HepG2 (cell line): ENCODE results near the gene TLR4. TPM values are rescaled to one million over a fixed set of nuclear protein-coding genes. Genes with fewer than 3 reads are reported as not detected.

Experiments used
- ATAC-seq: fragments of 200-7000 bp; cut with Tn5 transposase; 3 replicates; pipeline ENCODE4 v1.9.1; 2020; ENCODE audit warnings: mild to moderate bottlenecking, moderate library complexity
- BruUV-seq: library from RNA; stranded (reverse); fragments of 400-500 nt; replicated peaks from 2 replicates; lab custom pipeline; 2021; lab: Mats Ljungman, UMichigan
- CTCF ChIA-PET: fragments of 300-600 bp; formaldehyde crosslinking; extraction: SDS; loops from one replicate; lab custom pipeline; 2021; ENCODE audit warnings: low total read pairs, inconsistent platforms, low intra/inter-chr PET ratio; lab: Yijun Ruan, JAX
- POLR2A ChIA-PET: fragments of 350-600 bp; sonication (Branson Sonifier 250); formaldehyde crosslinking; loops from one replicate; lab custom pipeline; 2020; ENCODE audit warnings: antibody characterized with exemption, inconsistent platforms; lab: Yijun Ruan, JAX
- DNase-seq: peaks from one replicate; pipeline ENCODE4 v3.0.0-alpha.2; 2015; ENCODE audit warnings: low spot score
- FAIRE-seq: peaks from 3 replicates; lab custom pipeline; 2011; peaks lifted over from hg19 to GRCh38; lab: Jason Lieb, UNC
- H2AFZ ChIP-seq: one replicate; pipeline ENCODE4 v1.6.1; 2011; ENCODE audit warnings: low read length, inconsistent platforms
- H3K27ac ChIP-seq: fragments of 300-600 bp; 3 replicates; pipeline ENCODE4 v1.8.0; 2011; ENCODE audit warnings: mixed run types, mild to moderate bottlenecking, mixed read lengths, low read length, inconsistent platforms; ENCODE audit not compliant: insufficient read depth; ENCODE audit errors: extremely low read length
- H3K27me3 ChIP-seq, 2 experiments: fragments of 200-600 bp in 1 of 2; 2 replicates in 1 of 2; 3 replicates in 1 of 2; pipeline versions ENCODE4 v1.6.0 to v1.8.0; 2011; ENCODE audit warnings: low read length in 2 of 2, mild to moderate bottlenecking in 2 of 2, moderate library complexity in 2 of 2, inconsistent platforms in 1 of 2; ENCODE audit not compliant: insufficient read depth in 2 of 2, control insufficient read depth in 1 of 2
- H3K36me3 ChIP-seq, 2 experiments: fragments of 200-600 bp in 1 of 2; replicated peaks in 1 of 2; 2 replicates in 1 of 2; 3 replicates in 1 of 2; pipeline versions ENCODE4 v1.5.1 to v1.8.0; 2011; ENCODE audit warnings: low read length in 2 of 2, inconsistent platforms in 1 of 2; ENCODE audit not compliant: insufficient read depth in 2 of 2, control insufficient read depth in 1 of 2
- H3K4me1 ChIP-seq: 2 replicates; pipeline ENCODE4 v1.5.1; 2012; ENCODE audit warnings: low read length, inconsistent platforms; ENCODE audit not compliant: insufficient read depth
- H3K4me2 ChIP-seq: 2 replicates; pipeline ENCODE4 v1.6.0; 2011; ENCODE audit warnings: low read depth, low read length, inconsistent platforms
- H3K4me3 ChIP-seq, 3 experiments: fragments of 200-600 bp in 1 of 3; sonication (generic), shearing (Covaris generic) in 1 of 3; replicated peaks in 1 of 3; 2 replicates each; pipeline ENCODE4 v1.5.1; 2011 to 2016; ENCODE audit warnings: low read length in 3 of 3, inconsistent platforms in 2 of 3, low read depth in 2 of 3, mild to moderate bottlenecking in 2 of 3, control low read depth in 1 of 3, mixed read lengths in 1 of 3; ENCODE audit not compliant: insufficient read depth in 1 of 3
- H3K79me2 ChIP-seq: one replicate; pipeline ENCODE4 v1.6.1; 2011; ENCODE audit warnings: low read length, inconsistent platforms; ENCODE audit not compliant: insufficient read depth
- H3K9ac ChIP-seq: 2 replicates; pipeline ENCODE4 v1.6.0; 2011; ENCODE audit warnings: mild to moderate bottlenecking, low read depth, low read length, inconsistent platforms; ENCODE audit not compliant: insufficient read depth
- H3K9me3 ChIP-seq: 2 replicates; pipeline ENCODE4 v1.5.1; 2012; ENCODE audit warnings: mild to moderate bottlenecking, low read length
- H4K20me1 ChIP-seq: 2 replicates; pipeline ENCODE4 v1.6.0; 2011; ENCODE audit warnings: inconsistent platforms, mild to moderate bottlenecking, low read length, moderate library complexity; ENCODE audit not compliant: insufficient read depth
- CENPX ChIP-seq: sonication (generic); formaldehyde crosslinking; IDR thresholded peaks from 2 replicates; pipeline ENCODE4 v1.9.0; 2021; ENCODE audit warnings: mild to moderate bottlenecking, missing genetic modification reagents, moderate library complexity
- GPN1 ChIP-seq: sonication (generic); formaldehyde crosslinking; IDR thresholded peaks from 2 replicates; pipeline ENCODE4 v1.5.1; 2020; ENCODE audit warnings: missing genetic modification reagents, borderline replicate concordance
- KMT2A ChIP-seq: sonication (generic); formaldehyde crosslinking; IDR thresholded peaks from 2 replicates; pipeline ENCODE4 v1.4.0; 2020; ENCODE audit warnings: missing genetic modification reagents
- NBN ChIP-seq: fragments of 450-650 bp; conservative IDR thresholded peaks from 2 replicates; pipeline ENCODE4 v1.6.1; 2017
- NFIB ChIP-seq: sonication (generic); formaldehyde crosslinking; IDR thresholded peaks from 2 replicates; pipeline ENCODE4 v1.9.0; 2021; ENCODE audit warnings: missing genetic modification reagents, mild to moderate bottlenecking, borderline replicate concordance
- PAXIP1 ChIP-seq: sonication (generic); formaldehyde crosslinking; conservative IDR thresholded peaks from 2 replicates; pipeline ENCODE4 v1.4.0; 2020; ENCODE audit warnings: mild to moderate bottlenecking, missing genetic modification reagents, moderate library complexity
- POGZ ChIP-seq: sonication (generic); formaldehyde crosslinking; IDR thresholded peaks from 2 replicates; pipeline ENCODE4 v1.4.0; 2020; ENCODE audit warnings: mild to moderate bottlenecking, missing genetic modification reagents
- SALL1 ChIP-seq: sonication (generic); formaldehyde crosslinking; IDR thresholded peaks from 2 replicates; pipeline ENCODE4 v1.8.0; 2022; ENCODE audit warnings: mild to moderate bottlenecking, missing genetic modification reagents
- ZBTB20 ChIP-seq: sonication (generic); formaldehyde crosslinking; IDR thresholded peaks from 2 replicates; pipeline ENCODE4 v1.8.1; 2023; ENCODE audit warnings: missing genetic modification reagents, low read depth, mild to moderate bottlenecking, borderline replicate concordance
- ZNF557 ChIP-seq: sonication (generic); formaldehyde crosslinking; IDR thresholded peaks from 2 replicates; pipeline ENCODE4 v1.4.0; 2020; ENCODE audit warnings: missing genetic modification reagents
- WGBS: methylation state at CpG from one replicate; pipeline ENCODE4 v1.1.6; 2017; ENCODE audit warnings: low lambda C conversion rate; 5-methylcytosine and 5-hydroxymethylcytosine counted together
- in situ Hi-C: cut with HindIII; loops from 2 replicates; pipeline ENCODE4 v1.10.0; 2017; ENCODE audit warnings: low pct_unique_long_range_greater_than_20kb; ENCODE audit not compliant: extremely low pct_ligation_motif_present
- intact Hi-C: fragments of 100-400 bp; cut with micrococcal nuclease; formaldehyde crosslinking; loops from one replicate; pipeline ENCODE4 v1.10.0; 2022; ENCODE audit not compliant: unreplicated experiment
- polyA plus RNA-seq, 8 experiments: library from polyadenylated mRNA; depleted of rRNA in 3 of 8; stranded (reverse) in 7 of 8; unstranded in 1 of 8; fragments of >200 nt; fragmentation: Illumina TruSeq in 4 of 8; extraction: Trizol in 4 of 8; gene quantifications; 2 replicates each; pipeline versions ENCODE4 v1.2.1 to v1.2.3, GENCODE V29; 2011 to 2016; ENCODE audit warnings: low read depth in 4 of 8, missing spikeins in 1 of 8, mixed read lengths in 1 of 8; ENCODE audit not compliant: insufficient read depth in 1 of 8
- total RNA-seq, 5 experiments: library from RNA; depleted of rRNA; stranded (reverse); fragments of >200 nt; fragmentation: Illumina TruSeq; extraction: Trizol; gene quantifications; 2 replicates each; pipeline ENCODE4 v1.2.3, GENCODE V29; 2016; ENCODE audit warnings: low read depth in 1 of 5
- TF ChIP-seq, protein P1 (sequence below): IDR thresholded peaks from 2 replicates; pipeline ENCODE4 v1.6.1; 2016; ENCODE audit warnings: low read depth, control low read depth
- TF ChIP-seq, protein P2 (sequence below): sonication (generic); formaldehyde crosslinking; IDR thresholded peaks from 2 replicates; pipeline ENCODE4 v1.4.0; 2020; ENCODE audit warnings: mild to moderate bottlenecking, missing genetic modification reagents
- TF ChIP-seq, protein P3 (sequence below): sonication (generic); formaldehyde crosslinking; IDR thresholded peaks from 2 replicates; pipeline ENCODE4 v1.4.0; 2020; ENCODE audit warnings: missing genetic modification reagents, borderline replicate concordance
- TF ChIP-seq, protein P4 (sequence below): IDR thresholded peaks from 2 replicates; pipeline ENCODE4 v1.6.1; 2016; ENCODE audit warnings: missing biosample characterization, missing genetic modification reagents, low read depth

The TLR4 gene
- total and polyA plus RNA-seq, 2 of the 13 experiments (the other 11 are each of a cell fraction or from before 2014, with no cell fraction given), result 0.07 to 0.22 TPM

DNA sequence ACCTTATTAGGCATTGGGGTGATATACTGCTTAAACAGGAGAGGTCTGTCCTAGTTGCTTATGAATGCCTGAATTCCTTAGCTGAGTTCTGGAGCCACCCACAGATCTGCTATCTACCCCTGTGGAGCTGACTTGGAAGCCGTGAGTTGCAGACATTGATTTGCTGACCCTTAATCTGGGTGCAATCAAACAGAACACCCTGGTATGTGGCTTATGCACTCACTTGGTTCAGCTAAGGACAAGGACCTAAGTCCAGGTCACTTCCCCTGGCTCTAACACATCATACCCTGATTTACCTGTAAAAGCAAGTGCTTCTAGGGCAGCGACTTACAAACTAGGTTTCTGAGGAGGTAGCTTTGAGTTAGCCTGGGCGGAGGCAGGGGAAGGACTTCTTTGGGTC lies 41.6 kb upstream of the TLR4 start:
- TF ChIP-seq SALL1 (CRISPR knock-in tag), result no peak
- no peak for TF ChIP-seq NBN
- no peak for TF ChIP-seq GPN1 (CRISPR knock-in tag)
- TF ChIP-seq KMT2A (CRISPR knock-in tag), result no peak
- TF ChIP-seq, protein P1, sequence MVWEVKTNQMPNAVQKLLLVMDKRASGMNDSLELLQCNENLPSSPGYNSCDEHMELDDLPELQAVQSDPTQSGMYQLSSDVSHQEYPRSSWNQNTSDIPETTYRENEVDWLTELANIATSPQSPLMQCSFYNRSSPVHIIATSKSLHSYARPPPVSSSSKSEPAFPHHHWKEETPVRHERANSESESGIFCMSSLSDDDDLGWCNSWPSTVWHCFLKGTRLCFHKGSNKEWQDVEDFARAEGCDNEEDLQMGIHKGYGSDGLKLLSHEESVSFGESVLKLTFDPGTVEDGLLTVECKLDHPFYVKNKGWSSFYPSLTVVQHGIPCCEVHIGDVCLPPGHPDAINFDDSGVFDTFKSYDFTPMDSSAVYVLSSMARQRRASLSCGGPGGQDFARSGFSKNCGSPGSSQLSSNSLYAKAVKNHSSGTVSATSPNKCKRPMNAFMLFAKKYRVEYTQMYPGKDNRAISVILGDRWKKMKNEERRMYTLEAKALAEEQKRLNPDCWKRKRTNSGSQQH (CRISPR knock-in tag), result no peak
- TF ChIP-seq, protein P2, sequence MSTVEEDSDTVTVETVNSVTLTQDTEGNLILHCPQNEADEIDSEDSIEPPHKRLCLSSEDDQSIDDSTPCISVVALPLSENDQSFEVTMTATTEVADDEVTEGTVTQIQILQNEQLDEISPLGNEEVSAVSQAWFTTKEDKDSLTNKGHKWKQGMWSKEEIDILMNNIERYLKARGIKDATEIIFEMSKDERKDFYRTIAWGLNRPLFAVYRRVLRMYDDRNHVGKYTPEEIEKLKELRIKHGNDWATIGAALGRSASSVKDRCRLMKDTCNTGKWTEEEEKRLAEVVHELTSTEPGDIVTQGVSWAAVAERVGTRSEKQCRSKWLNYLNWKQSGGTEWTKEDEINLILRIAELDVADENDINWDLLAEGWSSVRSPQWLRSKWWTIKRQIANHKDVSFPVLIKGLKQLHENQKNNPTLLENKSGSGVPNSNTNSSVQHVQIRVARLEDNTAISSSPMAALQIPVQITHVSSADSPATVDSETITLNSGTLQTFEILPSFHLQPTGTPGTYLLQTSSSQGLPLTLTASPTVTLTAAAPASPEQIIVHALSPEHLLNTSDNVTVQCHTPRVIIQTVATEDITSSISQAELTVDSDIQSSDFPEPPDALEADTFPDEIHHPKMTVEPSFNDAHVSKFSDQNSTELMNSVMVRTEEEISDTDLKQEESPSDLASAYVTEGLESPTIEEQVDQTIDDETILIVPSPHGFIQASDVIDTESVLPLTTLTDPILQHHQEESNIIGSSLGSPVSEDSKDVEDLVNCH (CRISPR knock-in tag), result no peak
- no peak for TF ChIP-seq POGZ
- TF ChIP-seq, protein P3, sequence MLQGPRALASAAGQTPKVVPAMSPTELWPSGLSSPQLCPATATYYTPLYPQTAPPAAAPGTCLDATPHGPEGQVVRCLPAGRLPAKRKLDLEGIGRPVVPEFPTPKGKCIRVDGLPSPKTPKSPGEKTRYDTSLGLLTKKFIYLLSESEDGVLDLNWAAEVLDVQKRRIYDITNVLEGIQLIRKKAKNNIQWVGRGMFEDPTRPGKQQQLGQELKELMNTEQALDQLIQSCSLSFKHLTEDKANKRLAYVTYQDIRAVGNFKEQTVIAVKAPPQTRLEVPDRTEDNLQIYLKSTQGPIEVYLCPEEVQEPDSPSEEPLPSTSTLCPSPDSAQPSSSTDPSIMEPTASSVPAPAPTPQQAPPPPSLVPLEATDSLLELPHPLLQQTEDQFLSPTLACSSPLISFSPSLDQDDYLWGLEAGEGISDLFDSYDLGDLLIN, result no peak
- TF ChIP-seq PAXIP1, result no peak
- TF ChIP-seq, protein P4, sequence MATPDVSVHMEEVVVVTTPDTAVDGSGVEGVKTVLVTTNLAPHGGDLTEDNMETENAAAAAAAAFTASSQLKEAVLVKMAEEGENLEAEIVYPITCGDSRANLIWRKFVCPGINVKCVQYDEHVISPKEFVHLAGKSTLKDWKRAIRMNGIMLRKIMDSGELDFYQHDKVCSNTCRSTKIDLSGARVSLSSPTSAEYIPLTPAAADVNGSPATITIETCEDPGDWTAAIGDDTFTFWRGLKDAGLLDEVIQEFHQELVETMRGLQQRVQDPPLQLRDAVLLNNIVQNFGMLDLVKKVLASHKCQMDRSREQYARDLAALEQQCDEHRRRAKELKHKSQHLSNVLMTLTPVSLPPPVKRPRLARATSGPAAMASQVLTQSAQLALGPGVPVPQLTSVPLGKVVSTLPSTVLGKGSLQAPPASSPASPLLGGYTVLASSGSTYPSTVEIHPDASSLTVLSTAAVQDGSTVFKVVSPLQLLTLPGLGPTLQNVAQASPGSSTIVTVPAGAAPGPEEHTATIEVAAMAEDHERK (CRISPR knock-in tag), result no peak
- no peak for TF ChIP-seq NFIB
- TF ChIP-seq CENPX (CRISPR knock-in tag), result no peak
- TF ChIP-seq ZNF557, result no peak
- no peak for TF ChIP-seq ZBTB20 (CRISPR knock-in tag)
- TF ChIP-seq, all 625 proteins: peak for 0
- no peaks in the 10 kb centered on the region for H3K79me2 ChIP-seq
- H3K27ac ChIP-seq, result no peak overlapping the region
- H3K36me3 ChIP-seq, result no peaks in the 10 kb centered on the region
- FAIRE-seq (no peak), ATAC-seq (no peak), DNase-seq (no peak)
- BruUV-seq, result no TSS peak
- WGBS, result 54% methylated on average over 2 of the region's 3 CpGs
- H2AFZ ChIP-seq, result no peak overlapping the region
- H3K4me3 ChIP-seq, result no peak overlapping the region
- no peak overlapping the region for H3K9ac ChIP-seq
- CTCF ChIA-PET, result no interaction called here
- H3K4me1 ChIP-seq, result no peaks in the 10 kb centered on the region
- intact Hi-C loops, result no loop called here
- H3K27me3 ChIP-seq, result no peaks in the 10 kb centered on the region
- no peaks in the 10 kb centered on the region for H4K20me1 ChIP-seq
- H3K4me2 ChIP-seq, result no peak overlapping the region
- POLR2A ChIA-PET, result no interaction called here
- in situ Hi-C loops, result no loop called here
- H3K9me3 ChIP-seq, result peaks cover 3% of the 10 kb centered on the region; the same call in 1 of the 2 replicates
